Measurements from ENCODE around the gene HPF1. TPM values are rescaled to one million over a fixed set of nuclear protein-coding genes. Genes with fewer than 3 reads are reported as not detected.
"Not testable (repeated sequence)": the region's sequence is repeated elsewhere in the genome, so short reads cannot be mapped to it uniquely, and the experiment has no call there.

Gene HPF1
- total RNA-seq, 1 experiment from 2014 or later = 43.4 TPM

DNA sequence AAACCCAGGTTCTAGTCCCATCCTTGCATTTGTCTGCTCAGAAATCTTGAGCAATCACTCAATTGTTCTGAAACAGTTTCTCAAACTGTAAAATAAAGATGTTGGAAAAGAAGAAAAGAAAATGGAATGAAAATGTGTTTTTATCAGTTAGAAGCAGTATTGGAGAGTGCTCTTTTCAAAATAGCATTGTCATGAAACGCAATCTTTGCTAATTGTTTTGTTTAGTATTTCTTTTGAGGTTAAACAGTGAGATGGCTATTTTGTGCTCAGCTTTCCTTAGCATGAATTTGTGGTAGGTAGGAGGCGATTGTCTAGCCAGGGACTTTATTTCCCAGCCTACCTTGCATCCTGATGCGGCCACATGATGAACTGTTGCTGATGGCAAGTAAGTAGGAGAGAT, 10.6 kb upstream of the HPF1 start:
- no peaks in the 10 kb centered on the region for H3K36me3 ChIP-seq
- H3K9me3 ChIP-seq (replicated peaks) = no peaks in the 10 kb centered on the region
- H3K4me1 ChIP-seq (replicated peaks) = no peaks in the 10 kb centered on the region
- H3K27me3 ChIP-seq (replicated peaks) = no peaks in the 10 kb centered on the region
- no peak overlapping the region for H3K4me3 ChIP-seq
- no peak overlapping the region for H3K27ac ChIP-seq
- DNase-seq (ENCODE audit: low read depth in 1 of 2, low spot score in 2 of 2) = no peak

DNA sequence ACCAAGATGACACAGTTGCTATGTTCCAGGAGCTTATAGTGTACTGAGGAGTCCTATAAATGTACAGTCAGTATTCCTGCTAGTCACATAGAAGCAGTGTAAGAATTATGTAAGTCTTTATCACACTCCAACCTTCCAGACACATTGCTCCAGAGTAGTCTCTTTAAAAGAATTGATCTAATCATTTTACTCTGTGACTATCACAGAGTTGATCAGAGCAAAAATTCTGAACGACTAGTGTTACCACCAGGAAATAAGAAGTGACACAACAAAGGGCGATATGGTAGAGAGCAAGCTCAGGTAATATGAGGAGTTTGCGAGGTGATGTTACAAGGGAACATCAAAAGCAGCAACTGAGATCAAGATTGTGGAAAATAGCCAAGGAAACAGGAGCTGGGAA, 9.0 kb upstream of the HPF1 start:
- no peak for DNase-seq (ENCODE audit: low read depth in 1 of 2, low spot score in 2 of 2)
- no peak overlapping the region for H3K4me3 ChIP-seq
- no peak overlapping the region for H3K27ac ChIP-seq
- no peaks in the 10 kb centered on the region for H3K27me3 ChIP-seq (replicated peaks)
- no peaks in the 10 kb centered on the region for H3K36me3 ChIP-seq
- H3K4me1 ChIP-seq (replicated peaks) = no peaks in the 10 kb centered on the region
- H3K9me3 ChIP-seq (replicated peaks) = no peaks in the 10 kb centered on the region

DNA sequence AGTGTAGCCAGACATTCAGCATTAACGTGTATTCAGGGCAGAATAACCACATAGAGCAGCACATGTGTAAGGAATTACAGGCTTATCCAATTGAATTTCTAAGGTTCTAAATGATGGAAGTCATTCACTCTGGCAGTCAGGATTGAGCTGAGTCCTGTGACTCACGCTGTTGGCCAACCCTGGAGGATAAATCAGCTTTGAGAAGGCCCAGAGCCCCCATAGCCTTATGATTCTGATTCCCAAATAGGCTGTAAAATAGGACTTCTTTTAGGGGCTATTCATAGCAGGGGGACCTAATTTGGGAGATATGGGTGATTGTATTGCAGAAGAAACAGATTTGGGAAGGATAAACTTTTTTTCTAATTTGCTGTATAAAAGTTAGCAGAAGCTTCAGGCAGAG, 8.1 kb upstream of the HPF1 start:
- no peak overlapping the region for H3K4me3 ChIP-seq
- no peaks in the 10 kb centered on the region for H3K9me3 ChIP-seq (replicated peaks)
- no peak overlapping the region for H3K27ac ChIP-seq
- H3K36me3 ChIP-seq = no peaks in the 10 kb centered on the region
- DNase-seq (ENCODE audit: low read depth in 1 of 2, low spot score in 2 of 2) = no peak
- no peaks in the 10 kb centered on the region for H3K27me3 ChIP-seq (replicated peaks)
- no peaks in the 10 kb centered on the region for H3K4me1 ChIP-seq (replicated peaks)

DNA sequence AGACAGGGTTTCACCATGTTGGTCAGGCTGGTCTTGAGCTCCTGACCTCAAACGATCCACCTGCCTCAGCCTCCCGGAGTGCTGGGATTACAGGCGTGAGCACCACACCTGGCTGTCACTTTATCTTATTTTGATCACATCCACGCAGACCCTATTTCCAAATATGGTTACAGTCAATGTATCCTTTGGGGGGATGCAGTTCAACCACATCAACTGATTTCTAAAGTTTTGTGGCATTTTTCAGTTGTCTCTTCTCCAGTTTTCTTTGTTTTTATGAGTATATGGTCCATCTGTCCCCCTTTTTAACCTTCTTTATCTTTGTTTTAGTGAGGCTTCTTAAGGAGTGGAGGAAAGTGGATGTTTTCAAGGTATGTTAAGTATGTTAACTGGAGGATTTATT, 4.1 kb upstream of the HPF1 start:
- Histone ChIP-seq H3K36me3 (no peaks in the 10 kb centered on the region), H3K4me3 (no peak overlapping the region), H3K9me3 (replicated peaks) (no peaks in the 10 kb centered on the region), H3K4me1 (replicated peaks) (peaks cover under 1% of the 10 kb centered on the region), H3K27ac (no peak overlapping the region), H3K27me3 (replicated peaks) (no peaks in the 10 kb centered on the region)
- no peak for DNase-seq (ENCODE audit: low read depth in 1 of 2, low spot score in 2 of 2)

DNA sequence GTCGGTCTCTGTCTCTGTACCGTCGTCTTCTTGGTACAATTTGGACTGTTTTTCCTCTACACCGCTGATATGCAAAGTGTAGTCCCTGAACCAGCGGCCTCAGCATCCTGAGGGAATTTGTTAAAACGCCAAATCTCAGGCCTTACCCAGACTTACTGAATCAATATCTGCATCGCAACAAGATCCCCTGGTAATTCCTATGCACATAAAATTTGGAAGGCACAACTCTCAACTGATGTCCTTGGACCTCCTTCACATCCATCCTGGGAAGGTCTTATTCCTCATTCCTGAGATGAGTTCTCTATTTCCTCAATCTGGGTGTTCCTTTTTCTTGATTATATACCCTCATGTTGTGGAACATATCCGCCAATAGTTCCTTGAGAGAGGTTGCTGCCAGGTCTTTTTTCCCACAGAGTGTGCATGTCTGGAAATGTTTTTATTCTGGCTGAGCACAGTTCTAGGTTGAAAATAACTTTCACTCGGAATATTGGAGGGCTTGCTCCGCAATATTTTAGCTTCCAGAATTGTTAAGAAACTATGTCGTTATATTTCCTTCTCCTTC, 738 bp upstream of the HPF1 start:
- Histone ChIP-seq H3K27me3 (replicated peaks) (no peaks in the 10 kb centered on the region), H3K27ac (no peak overlapping the region), H3K9me3 (replicated peaks) (no peaks in the 10 kb centered on the region), H3K4me3 (no peak overlapping the region), H3K4me1 (replicated peaks) (peaks cover 9% of the 10 kb centered on the region), H3K36me3 (no peaks in the 10 kb centered on the region)
- DNase-seq (ENCODE audit: low read depth in 1 of 2, low spot score in 2 of 2) = no peak

DNA sequence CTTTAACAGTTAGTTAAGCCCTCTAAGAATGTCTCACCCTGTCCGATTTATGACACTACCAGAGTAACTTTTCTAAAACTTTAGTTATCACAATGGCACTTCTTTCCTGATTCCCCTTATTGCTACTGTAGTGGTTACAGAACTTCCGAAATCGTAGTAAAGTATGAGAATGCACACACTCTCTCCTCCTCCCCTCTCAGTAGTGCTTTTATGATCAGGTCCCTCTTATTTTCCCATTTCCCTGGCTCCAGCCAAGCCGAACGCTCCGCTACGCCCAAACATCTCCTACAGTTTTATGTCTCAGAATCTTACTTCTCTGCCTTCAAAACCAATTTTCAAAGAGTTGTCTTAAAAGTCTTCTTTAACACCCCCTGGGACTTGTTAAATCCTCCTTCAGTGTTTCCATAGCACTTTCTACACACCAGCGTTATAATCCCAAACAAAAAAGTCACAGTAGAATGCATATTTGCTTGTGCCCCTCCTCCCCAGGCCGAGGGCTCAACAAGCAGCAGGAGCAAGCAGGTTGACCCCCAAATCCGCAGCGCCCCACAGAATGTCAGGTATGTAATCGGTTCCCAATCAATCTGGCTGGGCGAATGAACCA, 671 bp downstream of the HPF1 start:
- Histone ChIP-seq H3K36me3 (0 out of 2 replicates have a peak, but pooled peaks cover 5% of the 10 kb centered on the region), H3K9me3 (replicated peaks) (no peaks in the 10 kb centered on the region), H3K27me3 (replicated peaks) (no peaks in the 10 kb centered on the region), H3K4me1 (replicated peaks) (peaks cover 9% of the 10 kb centered on the region), H3K4me3 (peak overlapping the region; percentile 56), H3K27ac (no peak overlapping the region)
- no peak for DNase-seq (ENCODE audit: low read depth in 1 of 2, low spot score in 2 of 2)

DNA sequence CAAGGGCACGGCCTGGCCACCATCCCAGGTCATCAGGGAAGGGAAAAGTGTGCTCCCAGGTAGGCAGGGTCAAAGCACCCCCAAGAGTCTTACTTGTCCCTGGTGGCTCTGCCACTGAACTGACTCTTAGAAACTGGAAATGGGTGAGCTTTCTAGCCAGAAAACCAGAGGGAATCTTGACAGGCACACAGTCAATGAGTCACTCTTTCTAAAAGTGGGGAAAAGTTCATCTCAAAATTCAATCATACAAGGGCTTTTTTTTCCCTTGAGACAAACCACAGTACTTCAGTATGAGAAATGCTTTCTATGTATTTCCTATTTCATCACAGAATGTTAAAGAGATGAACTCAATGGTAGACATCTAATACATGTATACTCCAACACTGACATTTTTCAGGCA, 12.5 kb downstream of the HPF1 start:
- H3K4me1 ChIP-seq (replicated peaks) = peaks cover 14% of the 10 kb centered on the region
- H3K36me3 ChIP-seq = peaks cover 10% of the 10 kb centered on the region; the same call in 1 of the 2 replicates
- H3K4me3 ChIP-seq = no peak overlapping the region
- H3K27me3 ChIP-seq (replicated peaks) = no peaks in the 10 kb centered on the region
- no peaks in the 10 kb centered on the region for H3K9me3 ChIP-seq (replicated peaks)
- H3K27ac ChIP-seq = no peak overlapping the region
- peak in 1 of 2 experiments; percentile 34 for DNase-seq (ENCODE audit: low read depth in 1 of 2, low spot score in 2 of 2)

DNA sequence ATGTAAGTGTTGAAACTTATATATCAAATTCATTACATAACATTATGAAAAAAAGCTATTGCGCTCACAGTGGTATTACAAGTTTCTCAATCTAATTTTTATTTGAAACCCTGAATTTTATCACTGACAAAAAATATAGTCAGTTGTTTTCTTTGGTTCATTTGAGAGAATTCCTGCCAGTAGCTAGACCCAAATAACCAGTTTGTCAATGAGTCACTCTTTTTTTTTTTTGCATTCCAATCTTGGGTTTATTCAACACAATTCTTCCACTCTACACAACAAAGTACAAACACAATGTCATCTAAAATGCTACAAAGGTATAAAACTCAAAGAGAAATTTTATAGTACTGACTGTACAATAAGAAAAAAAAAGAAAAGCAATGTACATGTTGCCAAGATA, 13.1 kb downstream of the HPF1 start:
- Histone ChIP-seq H3K36me3 (peaks cover 13% of the 10 kb centered on the region; the same call in 1 of the 2 replicates), H3K27ac (no peak overlapping the region; the same call in 1 of the 2 replicates), H3K9me3 (replicated peaks) (no peaks in the 10 kb centered on the region), H3K4me1 (replicated peaks) (peaks cover 14% of the 10 kb centered on the region), H3K27me3 (replicated peaks) (no peaks in the 10 kb centered on the region), H3K4me3 (no peak overlapping the region)
- DNase-seq (ENCODE audit: low read depth in 1 of 2, low spot score in 2 of 2) = peak in 1 of 2 experiments; percentile 22

DNA sequence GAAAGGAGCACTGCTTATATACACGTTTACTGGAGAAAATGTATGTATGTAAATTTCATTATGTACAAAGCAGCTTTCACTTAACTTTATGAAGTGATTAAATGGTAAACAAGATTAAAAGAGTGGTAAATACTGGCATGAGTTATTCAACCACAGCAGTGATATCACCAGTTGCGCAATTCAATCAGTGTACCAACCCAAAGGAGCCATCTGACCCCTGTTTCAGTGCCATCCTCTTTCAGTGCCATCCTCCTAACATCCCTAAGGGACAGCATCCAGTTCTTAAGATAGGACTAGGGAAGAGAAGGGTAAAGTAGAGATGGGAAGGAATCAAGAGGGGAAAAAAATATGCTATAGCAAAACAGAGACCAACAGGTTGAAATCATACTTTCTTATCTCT, 16.2 kb downstream of the HPF1 start:
- Histone ChIP-seq H3K9me3 (replicated peaks) (no peaks in the 10 kb centered on the region), H3K27me3 (replicated peaks) (no peaks in the 10 kb centered on the region), H3K4me1 (replicated peaks) (peaks cover 14% of the 10 kb centered on the region), H3K4me3 (no peak overlapping the region), H3K27ac (no peak overlapping the region), H3K36me3 (peaks cover 20% of the 10 kb centered on the region; the same call in 1 of the 2 replicates)
- DNase-seq (ENCODE audit: low read depth in 1 of 2, low spot score in 2 of 2) = no peak

DNA sequence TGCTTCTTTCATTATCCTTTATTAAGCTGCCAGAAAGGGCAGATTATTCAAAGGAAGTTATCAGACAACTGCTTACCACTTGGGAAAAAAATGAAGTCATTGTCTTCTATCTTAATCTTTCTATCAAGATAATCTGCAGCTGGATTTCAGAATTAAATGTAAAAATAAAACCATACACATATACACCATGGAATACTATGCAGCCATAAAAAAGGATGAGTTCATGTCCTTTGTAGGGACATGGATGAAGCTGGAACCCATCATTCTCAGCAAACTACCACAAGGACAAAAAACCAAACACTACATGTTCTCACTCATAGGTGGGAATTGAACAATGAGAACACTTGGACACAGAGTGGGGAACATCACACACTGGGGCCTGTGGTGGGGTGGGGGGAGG, 19.1 kb downstream of the HPF1 start:
- H3K4me1 ChIP-seq (replicated peaks); DNase-seq (ENCODE audit: low read depth in 1 of 2, low spot score in 2 of 2); H3K27me3 ChIP-seq (replicated peaks); H3K27ac ChIP-seq; H3K9me3 ChIP-seq (replicated peaks); H3K4me3 ChIP-seq: not testable (repeated sequence)
- peaks cover 14% of the 10 kb centered on the region; the same call in 1 of the 2 replicates for H3K36me3 ChIP-seq

DNA sequence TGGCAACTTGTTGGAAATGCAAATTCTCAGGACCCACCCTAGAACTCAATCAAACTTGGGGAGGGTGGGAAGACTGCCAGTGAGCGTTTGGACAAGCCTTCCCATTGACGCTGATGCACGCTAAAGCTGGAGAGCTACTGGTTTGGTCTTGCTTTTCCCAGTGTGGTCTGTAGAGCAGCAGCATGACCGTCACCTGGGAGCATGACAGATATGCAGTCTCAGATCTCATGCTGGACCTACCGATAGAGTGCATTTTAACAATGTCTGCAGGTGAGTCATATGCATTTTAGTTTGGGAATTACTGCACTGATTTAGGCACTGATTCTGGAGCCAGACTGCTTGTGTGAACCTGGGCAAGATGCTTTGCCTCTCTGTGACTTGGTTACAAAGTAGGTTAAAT, 27.2 kb downstream of the HPF1 start:
- Histone ChIP-seq H3K36me3 (peaks cover 16% of the 10 kb centered on the region), H3K4me1 (replicated peaks) (no peaks in the 10 kb centered on the region), H3K27ac (no peak overlapping the region), H3K27me3 (replicated peaks) (no peaks in the 10 kb centered on the region), H3K9me3 (replicated peaks) (no peaks in the 10 kb centered on the region), H3K4me3 (no peak overlapping the region)
- no peak for DNase-seq (ENCODE audit: low read depth in 1 of 2, low spot score in 2 of 2)

DNA sequence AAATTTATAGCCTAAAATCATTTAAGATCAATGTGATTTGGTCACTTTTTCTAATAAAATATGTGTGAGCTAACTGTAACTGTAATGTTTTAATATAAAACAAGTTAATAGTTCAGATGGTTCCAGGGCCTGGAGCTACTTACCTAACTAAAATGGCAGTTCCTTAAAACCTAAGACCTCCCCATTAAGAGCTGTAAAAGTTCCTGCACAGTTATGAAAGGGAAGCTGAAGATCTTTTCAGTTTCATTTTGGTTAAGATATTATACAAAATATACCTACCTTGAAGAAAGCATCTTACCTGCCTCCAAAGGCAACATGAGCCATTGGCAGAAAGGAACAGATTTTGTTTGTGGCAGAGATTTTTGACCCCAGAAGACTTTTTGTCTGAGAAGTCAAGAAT, 30.1 kb downstream of the HPF1 start:
- H3K27ac ChIP-seq = no peak overlapping the region
- H3K36me3 ChIP-seq = peaks cover 16% of the 10 kb centered on the region
- no peaks in the 10 kb centered on the region for H3K9me3 ChIP-seq (replicated peaks)
- H3K27me3 ChIP-seq (replicated peaks) = no peaks in the 10 kb centered on the region
- DNase-seq (ENCODE audit: low read depth in 1 of 2, low spot score in 2 of 2) = no peak
- no peak overlapping the region for H3K4me3 ChIP-seq
- peaks cover 12% of the 10 kb centered on the region for H3K4me1 ChIP-seq (replicated peaks)

DNA sequence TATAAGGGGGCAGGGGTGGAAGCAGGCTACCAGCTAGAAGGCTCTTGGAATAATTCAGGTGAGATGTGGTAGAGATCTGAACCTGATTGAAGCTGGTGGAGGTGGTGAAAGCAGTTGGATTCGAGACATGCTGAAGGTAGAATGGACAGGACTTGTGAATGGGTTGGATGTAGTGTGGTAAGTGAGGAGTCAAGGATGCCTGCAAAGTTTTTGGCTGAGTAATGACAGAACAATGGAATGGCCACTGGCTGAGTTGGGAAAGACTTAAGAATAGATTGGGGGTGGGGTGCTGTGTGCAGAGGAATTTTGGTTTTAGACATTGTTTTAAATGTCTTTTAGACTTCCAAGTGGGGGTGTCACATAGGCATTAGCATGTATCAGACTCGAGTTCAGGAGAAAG, 33.5 kb downstream of the HPF1 start:
- Histone ChIP-seq H3K9me3 (replicated peaks) (no peaks in the 10 kb centered on the region), H3K27ac (no peak overlapping the region), H3K4me3 (no peak overlapping the region), H3K27me3 (replicated peaks) (no peaks in the 10 kb centered on the region), H3K4me1 (replicated peaks) (peaks cover 12% of the 10 kb centered on the region), H3K36me3 (peaks cover 10% of the 10 kb centered on the region; the same call in 1 of the 2 replicates)
- peak; percentile 46 to 56 for DNase-seq (ENCODE audit: low read depth in 1 of 2, low spot score in 2 of 2)

DNA sequence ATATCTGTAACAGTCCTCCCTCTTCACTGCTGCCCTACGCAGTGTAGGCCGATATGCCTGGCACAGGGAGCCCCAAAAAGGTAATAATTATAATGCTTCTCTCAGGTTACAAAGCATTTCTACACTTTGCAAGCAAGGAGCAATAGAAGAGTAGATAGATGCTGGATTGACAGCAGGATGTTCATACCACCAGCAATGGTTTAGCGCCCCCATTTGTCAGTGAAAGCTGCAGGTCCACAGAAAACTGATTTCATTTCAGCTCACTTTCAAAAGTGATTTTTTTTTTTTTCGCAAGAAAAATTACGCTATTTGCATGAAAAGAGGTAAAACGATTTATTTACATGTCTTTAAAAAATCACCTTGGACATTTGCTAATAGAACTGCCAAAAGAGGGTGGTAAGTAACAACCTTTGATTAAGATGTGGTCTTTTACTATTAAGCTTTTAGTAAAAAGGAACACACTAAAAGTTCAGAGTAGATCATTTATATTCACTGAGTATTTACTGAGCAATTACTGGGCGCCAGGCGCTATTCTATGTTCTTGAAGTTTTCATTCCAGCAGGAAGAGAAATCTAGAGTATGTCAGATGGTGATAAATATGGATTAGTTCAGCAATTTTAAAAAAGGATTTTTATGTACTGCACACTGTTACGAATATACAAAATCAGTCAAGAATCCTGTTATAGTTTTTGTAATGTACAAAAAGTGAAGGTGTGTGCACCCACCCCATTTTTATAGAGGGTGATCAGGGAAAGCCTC, 34.4 kb downstream of the HPF1 start:
- no peak overlapping the region for H3K4me3 ChIP-seq
- no peak for DNase-seq (ENCODE audit: low read depth in 1 of 2, low spot score in 2 of 2)

More for the DNA sequence above, 34.4 kb downstream of the HPF1 start:
- Histone ChIP-seq H3K36me3 (peaks cover 10% of the 10 kb centered on the region; the same call in 1 of the 2 replicates), H3K4me1 (replicated peaks) (peaks cover 12% of the 10 kb centered on the region), H3K9me3 (replicated peaks) (no peaks in the 10 kb centered on the region), H3K27ac (no peak overlapping the region), H3K27me3 (replicated peaks) (no peaks in the 10 kb centered on the region)
